Measurements from ENCODE around the gene GMEB2.

GMEB2 gene

GRCh38 chr20:63542031-63542559 lies 84.8 kb downstream of the GMEB2 start:
- DNase-seq: no peak

GRCh38 chr20:63541371-63541770 lies 85.5 kb downstream of the GMEB2 start:
- no peak for DNase-seq

- DNase-seq: no peak
Observed at GRCh38 chr20:63540417-63541186, 86.3 kb downstream of the GMEB2 start.

- DNase-seq: no peak
Observed at GRCh38 chr20:63539441-63540370, 87.2 kb downstream of the GMEB2 start.

GRCh38 chr20:63539092-63539430 lies 87.8 kb downstream of the GMEB2 start:
- no peak for DNase-seq

GRCh38 chr20:63538204-63539091 lies 88.5 kb downstream of the GMEB2 start:
- peak; percentile 60 to 78 for DNase-seq

Measured in SW 1271 (cell line).